ENCODE data around the gene CPT2. TPM values are rescaled to one million over a fixed set of nuclear protein-coding genes. Genes with fewer than 3 reads are reported as not detected.

The CPT2 gene
- total and polyA plus RNA-seq, 9 of the 15 experiments (the other 6 are each of a cell fraction or from before 2014, with no cell fraction given) = 7.6 to 25.1 (median 16.8) TPM

- no peak for TF ChIP-seq ATF6 (CRISPR knock-in tag; IDR thresholded peaks at IDR 0.05)
- TF ChIP-seq E2F4 (CRISPR knock-in tag; IDR thresholded peaks at IDR 0.05; ENCODE audit: low read depth) = no peak
- TF ChIP-seq GTF2A2 (tag; IDR thresholded peaks at IDR 0.05) = no peak
- TF ChIP-seq PHB (CRISPR knock-in tag; IDR thresholded peaks at IDR 0.05) = no peak
- no peak for TF ChIP-seq CREBBP (IDR thresholded peaks at IDR 0.05; ENCODE audit: low read depth, low read length)
- no peak for TF ChIP-seq TCFL5 (CRISPR knock-in tag; conservative IDR thresholded peaks at IDR 0.05)
- no peak for TF ChIP-seq ZNF609 (CRISPR knock-in tag; IDR thresholded peaks at IDR 0.05; ENCODE audit: borderline replicate concordance)
- TF ChIP-seq STAT6 (CRISPR knock-in tag; IDR thresholded peaks at IDR 0.05) = no peak
- TF ChIP-seq MAZ (CRISPR knock-in tag; conservative IDR thresholded peaks at IDR 0.05 in 1 of 2, IDR thresholded peaks at IDR 0.05 in 1 of 2) = peak; percentile 32 to 52; a peak in 2 of 4 replicates
- TF ChIP-seq PHF8 (IDR thresholded peaks at IDR 0.05; ENCODE audit: borderline replicate concordance, low read length) = no peak; the same call in 1 of the 2 replicates
- TF ChIP-seq TRIM24 (IDR thresholded peaks at IDR 0.05) = 0 out of 4 replicates have a peak, but pooled peaks of 1 of the 2 experiments have one; percentile 12
Measured at GRCh38 chr1:53183095-53183990, 13.3 kb upstream of the CPT2 start (continued).
